ENCODE data around the gene GCAT. TPM values are rescaled to one million over a fixed set of nuclear protein-coding genes. Genes with fewer than 3 reads are reported as not detected.

Gene GCAT
- total and polyA plus RNA-seq, 4 donors, result 20.7 to 32.6 (median 29.8) TPM

GRCh38 chr22:37816543-37817180 is 8.9 kb downstream of the GCAT start:
- no peak overlapping the region for H3K9ac ChIP-seq (ENCODE audit: low read depth in 1 of 2, low read length in 2 of 2)
- TF ChIP-seq EGR1 (IDR thresholded peaks at IDR 0.05; ENCODE audit: low read depth in 2 of 2) (no peak), MAX (IDR thresholded peaks at IDR 0.05) (peak; percentile 80), RAD21 (IDR thresholded peaks at IDR 0.05) (peak; percentile 28 to 51), GABPA (IDR thresholded peaks at IDR 0.05 in 1 of 2, conservative IDR thresholded peaks at IDR 0.05 in 1 of 2) (no peak), HNF4G (IDR thresholded peaks at IDR 0.05) (peak; percentile 97), ZBTB33 (IDR thresholded peaks at IDR 0.05) (peak; percentile 72), CTCF (IDR thresholded peaks at IDR 0.05; ENCODE audit: low read depth, low read length, missing input control) (no peak), FOXA1 (IDR thresholded peaks at IDR 0.05) (no peak), RXRA (IDR thresholded peaks at IDR 0.05) (peak; percentile 96 to 98), NR2F2 (IDR thresholded peaks at IDR 0.05) (peak; percentile 57), FOXA2 (IDR thresholded peaks at IDR 0.05) (peak; percentile 53), YY1 (IDR thresholded peaks at IDR 0.05) (peak; percentile 51), ATF3 (IDR thresholded peaks at IDR 0.05) (no peak), REST (IDR thresholded peaks at IDR 0.05) (peak; percentile 40), JUND (IDR thresholded peaks at IDR 0.05) (peak in 1 of 2 donors; percentile 54), TAF1 (conservative IDR thresholded peaks at IDR 0.05) (no peak), HNF4A (conservative IDR thresholded peaks at IDR 0.05) (peak; percentile 99), SP1 (IDR thresholded peaks at IDR 0.05) (peak; percentile 83)
- H3K27ac ChIP-seq (ENCODE audit: low read depth in 1 of 2, low read length in 2 of 2), result peak overlapping the region; percentile 21 to 66
- H3K27me3 ChIP-seq (ENCODE audit: control insufficient read depth in 4 of 4, insufficient read depth in 4 of 4, low read length in 3 of 4), result no peaks in the 10 kb centered on the region
- peaks cover 0 to 9% (median 2%) of the 10 kb centered on the region in 4 donors for H3K36me3 ChIP-seq (ENCODE audit: control insufficient read depth in 4 of 4, insufficient read depth in 3 of 4, low read depth in 1 of 4, low read length in 3 of 4)
- DNase-seq (ENCODE audit: low spot score), result no peak
- H3K4me1 ChIP-seq (ENCODE audit: control insufficient read depth in 4 of 4, insufficient read depth in 4 of 4, low read length in 3 of 4), result peaks cover 10 to 42% (median 28%) of the 10 kb centered on the region in 4 donors
- WGBS, result 51% methylated on average over 23 of the region's 23 CpGs
- no peak overlapping the region for H3K4me3 ChIP-seq (ENCODE audit: low read depth in 1 of 3, low read length in 3 of 3)
- H3K9me3 ChIP-seq (ENCODE audit: control insufficient read depth in 4 of 4, low read length in 3 of 4), result no peaks in the 10 kb centered on the region
